ENCODE results near the gene SKIC2.
A peak's percentile ranks its signal among the peaks of the same experiment; 100 is the strongest.
"Not testable (repeated sequence)": the region's sequence is repeated elsewhere in the genome, so short reads cannot be mapped to it uniquely, and the experiment has no call there.

SKIC2 gene

GRCh38 chr6:31969712-31970603 is 11.0 kb downstream of the SKIC2 start:
- peaks cover 32 to 40% (median 35%) of the 10 kb centered on the region in 10 experiments for H3K4me1 ChIP-seq
- H3K36me3 ChIP-seq, result peaks cover 53 to 73% (median 61%) of the 10 kb centered on the region in 11 experiments
- peak overlapping the region in 9 of 10 experiments; percentile 70 to 90 (median 78); a peak in 14 of 20 replicates for H3K4me3 ChIP-seq
- TF ChIP-seq Cebpa-rat (IDR thresholded peaks at IDR 0.05), result no peak
- peak overlapping the region in 4 of 11 experiments; percentile 85 to 92 (median 92); a peak in 7 of 22 replicates for H3K27ac ChIP-seq
- H3K9me3 ChIP-seq (replicated peaks in 1 of 11), result no peaks in the 10 kb centered on the region
- H3K27me3 ChIP-seq, result no peaks in the 10 kb centered on the region
- H3K4me2 ChIP-seq, result peak overlapping the region; percentile 76 to 99 (median 96); a peak in 21 of 22 replicates
- peak overlapping the region; percentile 79 to 94 (median 88); a peak in 19 of 22 replicates for H3K9ac ChIP-seq
- H4K20me1 ChIP-seq, result peaks cover 0 to 17% (median 0%) of the 10 kb centered on the region in 11 experiments; a peak in 4 of 22 replicates

- H3K4me3 ChIP-seq, result peak overlapping the region; percentile 70 to 90 (median 78)
- TF ChIP-seq Cebpa-rat (IDR thresholded peaks at IDR 0.05), result no peak
- peak overlapping the region; percentile 79 to 94 (median 88) for H3K9ac ChIP-seq
- peak overlapping the region; percentile 76 to 99 (median 96) for H3K4me2 ChIP-seq
- peaks cover 45 to 70% (median 53%) of the 10 kb centered on the region in 11 experiments for H3K36me3 ChIP-seq
- no peaks in the 10 kb centered on the region for H3K27me3 ChIP-seq
- H3K27ac ChIP-seq, result peak overlapping the region; percentile 79 to 96 (median 91); a peak in 21 of 22 replicates
- peaks cover 0 to 7% (median 0%) of the 10 kb centered on the region in 11 experiments; a peak in 5 of 22 replicates for H3K9me3 ChIP-seq (replicated peaks in 1 of 11)
- peaks cover 32 to 40% (median 35%) of the 10 kb centered on the region in 10 experiments for H3K4me1 ChIP-seq
- H4K20me1 ChIP-seq, result peaks cover 0 to 17% (median 0%) of the 10 kb centered on the region in 11 experiments; a peak in 4 of 22 replicates
Observed at GRCh38 chr6:31970604-31971271, 11.8 kb downstream of the SKIC2 start.

DNA sequence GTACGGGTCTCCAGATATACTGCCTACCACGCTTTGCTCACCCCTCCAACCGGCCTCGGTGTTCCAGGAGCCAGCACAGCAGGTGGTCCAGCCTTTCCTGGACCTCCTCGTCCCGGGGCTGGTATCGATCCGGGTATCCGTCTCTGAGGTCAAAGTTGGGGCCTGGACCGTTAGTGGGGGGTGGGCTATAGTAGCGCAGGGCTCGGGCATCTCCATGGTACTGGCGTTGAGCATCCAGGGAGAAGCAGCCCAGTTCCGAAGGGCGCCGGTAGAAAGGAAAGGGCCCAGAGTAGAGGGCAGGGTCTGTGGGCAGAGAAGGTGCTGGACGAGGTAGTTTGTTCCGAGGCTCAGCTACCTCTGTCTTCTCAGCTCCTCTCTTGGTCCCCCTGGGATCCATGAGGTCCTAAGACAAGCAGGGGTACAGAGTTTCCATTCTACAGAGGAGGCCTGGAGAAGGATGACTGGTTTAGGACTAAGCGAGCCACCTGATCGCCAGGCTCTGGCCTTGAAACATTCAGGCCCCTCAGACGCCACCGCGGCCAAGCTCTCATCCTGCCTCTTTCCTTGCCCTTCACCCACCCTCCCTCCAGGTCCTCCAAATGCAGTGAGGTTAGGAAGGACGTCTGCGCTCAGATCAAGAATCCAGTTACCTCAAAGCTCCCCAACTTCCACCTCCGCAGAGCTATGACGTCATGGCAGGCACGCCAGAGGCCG is 12.5 kb downstream of the SKIC2 start:
- Histone ChIP-seq H3K27me3 (no peaks in the 10 kb centered on the region), H4K20me1 (peaks cover 0 to 17% (median 0%) of the 10 kb centered on the region in 11 experiments; a peak in 4 of 22 replicates), H3K4me3 (peak overlapping the region; percentile 70 to 90 (median 78)), H3K4me1 (peaks cover 32 to 40% (median 35%) of the 10 kb centered on the region in 10 experiments), H3K27ac (peak overlapping the region; percentile 79 to 96 (median 91)), H3K9ac (peak overlapping the region; percentile 79 to 94 (median 88)), H3K36me3 (peaks cover 38 to 63% (median 46%) of the 10 kb centered on the region in 11 experiments), H3K9me3 (replicated peaks in 1 of 11) (peaks cover 0 to 14% (median 4%) of the 10 kb centered on the region in 11 experiments; a peak in 10 of 22 replicates), H3K4me2 (peak overlapping the region; percentile 76 to 99 (median 96))
- peak in 1 of 11 experiments; percentile 61; a peak in 2 of 22 replicates for TF ChIP-seq Cebpa-rat (IDR thresholded peaks at IDR 0.05)

DNA sequence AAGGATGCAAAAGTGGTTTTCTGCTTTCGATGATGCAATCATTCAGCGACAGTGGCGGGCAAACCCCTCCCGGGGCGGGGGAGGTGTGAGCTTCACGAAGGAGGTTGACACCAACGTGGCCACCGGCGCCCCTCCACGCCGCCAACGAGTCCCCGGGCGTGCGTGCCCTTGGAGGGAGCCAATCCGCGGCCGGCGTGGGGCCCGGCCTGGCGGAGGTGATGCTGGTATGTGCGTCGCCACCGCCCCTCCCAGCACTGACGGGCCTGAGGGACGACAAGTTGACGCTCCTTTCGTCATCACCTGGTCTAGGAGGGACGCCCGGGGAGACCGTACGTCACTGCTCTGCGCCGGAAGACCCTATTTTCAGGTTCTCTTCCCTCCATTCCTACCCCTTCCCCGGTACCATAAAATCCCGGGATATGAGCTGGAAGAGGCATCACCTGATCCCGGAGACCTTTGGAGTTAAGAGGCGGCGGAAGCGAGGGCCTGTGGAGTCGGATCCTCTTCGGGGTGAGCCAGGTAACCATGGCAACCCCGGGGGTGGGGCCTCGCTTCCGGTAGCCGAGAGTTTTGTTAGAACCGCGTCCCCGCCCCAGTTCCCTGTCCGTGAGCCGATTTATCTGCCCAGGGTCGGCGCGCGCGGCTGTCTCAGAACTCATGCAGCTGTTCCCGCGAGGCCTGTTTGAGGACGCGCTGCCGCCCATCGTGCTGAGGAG is 13.2 kb downstream of the SKIC2 start, which contains the start of gene DXO:
DXO (minus strand) TSS at position 146 of the 716 bp plus-strand sequence. CDS start 463 bp downstream, outside the sequence.
- no peaks in the 10 kb centered on the region for H3K27me3 ChIP-seq
- peak within 1 kb of the TSS; percentile 79 to 94 (median 88) for H3K9ac ChIP-seq
- H3K9me3 ChIP-seq (replicated peaks in 1 of 11), result peaks cover 0 to 20% (median 8%) of the 10 kb centered on the region in 11 experiments; a peak in 10 of 22 replicates
- peak in 9 of 11 experiments; percentile 35 to 97 (median 82); a peak in 16 of 22 replicates for TF ChIP-seq Cebpa-rat (IDR thresholded peaks at IDR 0.05)
- peak within 1 kb of the TSS; percentile 79 to 96 (median 91) for H3K27ac ChIP-seq
- peaks cover 32 to 40% (median 35%) of the 10 kb centered on the region in 10 experiments for H3K4me1 ChIP-seq
- H3K36me3 ChIP-seq, result peaks cover 31 to 58% (median 42%) of the 10 kb centered on the region in 11 experiments
- H3K4me3 ChIP-seq, result peak within 1 kb of the TSS; percentile 70 to 90 (median 78)
- peaks cover 0 to 17% (median 0%) of the 10 kb centered on the region in 11 experiments; a peak in 4 of 22 replicates for H4K20me1 ChIP-seq
- H3K4me2 ChIP-seq, result peak within 1 kb of the TSS; percentile 94 to 99 (median 96)

GRCh38 chr6:31972709-31973350 is 13.9 kb downstream of the SKIC2 start:
- Histone ChIP-seq H3K9me3 (replicated peaks in 1 of 11) (peaks cover 0 to 20% (median 8%) of the 10 kb centered on the region in 11 experiments; a peak in 10 of 22 replicates), H3K4me1 (peaks cover 32 to 40% (median 35%) of the 10 kb centered on the region in 10 experiments), H3K36me3 (peaks cover 24 to 55% (median 35%) of the 10 kb centered on the region in 11 experiments), H3K4me2 (peak overlapping the region; percentile 94 to 99 (median 96)), H3K27ac (peak overlapping the region; percentile 79 to 96 (median 91)), H4K20me1 (peaks cover 0 to 17% (median 0%) of the 10 kb centered on the region in 11 experiments; a peak in 4 of 22 replicates), H3K27me3 (no peaks in the 10 kb centered on the region), H3K4me3 (peak overlapping the region; percentile 70 to 90 (median 78)), H3K9ac (peak overlapping the region; percentile 79 to 94 (median 88))
- no peak for TF ChIP-seq Cebpa-rat (IDR thresholded peaks at IDR 0.05)

GRCh38 chr6:31976065-31976464 is 17.1 kb downstream of the SKIC2 start:
- not testable (repeated sequence) for H4K20me1 ChIP-seq, H3K4me3 ChIP-seq, H3K27me3 ChIP-seq, H3K9ac ChIP-seq, H3K27ac ChIP-seq, H3K4me2 ChIP-seq
- peaks cover 0 to 20% (median 8%) of the 10 kb centered on the region in 11 experiments; a peak in 10 of 22 replicates for H3K9me3 ChIP-seq (replicated peaks in 1 of 11)
- H3K4me1 ChIP-seq, result peaks cover 18 to 27% (median 20%) of the 10 kb centered on the region in 10 experiments
- peaks cover 0 to 36% (median 14%) of the 10 kb centered on the region in 11 experiments; a peak in 17 of 22 replicates for H3K36me3 ChIP-seq

Measured in BLaER1 treated with 17β-estradiol and CSF1 and Interleukin-3, amounts not matched to agents 10 nM and 100 nM (cell line).